HG03039 (cell line): ENCODE measurements around the gene PNMA5.
"Not testable (repeated sequence)": the region's sequence is repeated elsewhere in the genome, so short reads cannot be mapped to it uniquely, and the experiment has no call there.

Experiments
- ATAC-seq: cut with Tn5 transposase; IDR thresholded peaks from one replicate; pipeline ENCODE4 v1.9.1; 2021; ENCODE audit warnings: mild to moderate bottlenecking, moderate library complexity; ENCODE audit not compliant: unreplicated experiment

Gene PNMA5

DNA sequence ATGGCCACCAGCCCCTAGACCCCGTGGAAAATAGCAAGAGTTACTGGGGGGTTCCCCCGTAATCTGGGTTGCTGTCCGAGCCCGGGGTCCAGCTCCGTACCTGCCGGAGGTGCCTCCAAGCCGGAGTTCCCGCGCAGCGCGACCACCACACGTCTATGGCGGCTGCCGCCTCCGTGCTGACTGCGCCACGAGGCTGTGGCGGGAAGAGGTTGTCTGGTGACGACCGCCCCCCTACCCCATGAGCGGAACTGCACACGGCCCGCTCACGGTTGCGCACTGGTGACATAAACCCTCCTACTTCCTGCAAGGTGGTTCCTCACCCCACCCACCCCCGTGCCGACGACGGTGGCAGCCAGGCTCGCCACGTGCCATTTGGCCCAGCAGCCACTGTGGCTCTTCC, at the start of gene PNMA5:
Gene PNMA5, minus strand, starts transcription at position 184 of the 400 bp plus-strand sequence. CDS start 2,518 bp downstream, outside the sequence.
- ATAC-seq, result no peak

DNA sequence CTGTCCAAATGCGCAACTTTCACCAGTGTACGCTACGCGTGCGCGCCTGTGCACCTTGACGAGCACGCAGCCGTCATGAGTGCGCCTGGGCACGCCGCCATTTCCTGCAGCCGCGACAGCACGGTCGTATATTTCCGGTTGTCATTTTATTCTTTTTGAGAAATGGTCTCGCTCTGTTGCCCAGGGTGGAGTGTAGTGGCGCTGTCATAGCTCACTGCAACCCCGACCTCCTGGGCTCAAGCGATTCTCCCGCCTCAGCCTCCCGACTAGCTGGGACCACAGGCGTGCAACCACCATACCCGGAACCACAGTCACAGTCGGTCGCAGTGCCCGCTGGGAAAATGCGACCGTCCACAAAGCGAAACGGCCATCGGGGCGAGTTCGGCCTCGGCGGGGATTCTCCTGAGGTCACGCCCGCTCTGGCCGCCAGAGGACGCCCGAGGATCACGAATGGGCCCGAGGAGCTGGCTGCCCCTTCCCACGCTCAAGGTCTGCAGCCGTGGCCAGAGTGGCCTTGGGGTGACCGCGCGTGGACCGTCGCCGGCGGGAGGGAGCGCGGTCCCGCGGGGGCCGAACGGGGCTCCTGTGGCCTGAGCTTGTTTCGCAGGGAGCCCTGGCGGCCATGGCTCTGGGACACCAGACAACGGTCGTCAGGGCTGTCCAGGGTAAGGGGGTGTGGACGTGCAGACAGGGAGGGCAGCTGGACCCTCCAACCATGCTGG, 38.6 kb upstream of the PNMA5 start:
- ATAC-seq, result peak; percentile 56

DNA sequence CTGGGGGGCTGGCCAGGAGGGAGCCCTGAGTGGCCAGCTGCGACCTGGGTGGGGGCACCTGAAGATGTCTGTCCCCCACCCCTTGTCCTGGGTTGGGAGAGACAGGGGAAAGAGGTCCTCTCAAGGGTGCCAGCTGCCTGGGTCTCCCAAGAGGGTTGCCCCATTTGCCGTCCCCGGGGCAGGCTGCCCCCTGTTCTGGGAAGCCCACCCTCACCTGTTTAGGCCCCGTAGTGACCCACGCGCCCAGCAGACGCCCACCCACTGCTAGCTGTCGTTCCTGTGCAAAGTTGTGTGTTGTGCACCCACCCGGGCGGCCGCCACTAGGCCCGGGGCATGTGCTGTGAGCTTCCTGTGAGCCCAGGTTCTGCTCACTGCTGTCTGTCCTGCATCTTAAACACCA, 36.9 kb upstream of the PNMA5 start:
- ATAC-seq, result no peak

DNA sequence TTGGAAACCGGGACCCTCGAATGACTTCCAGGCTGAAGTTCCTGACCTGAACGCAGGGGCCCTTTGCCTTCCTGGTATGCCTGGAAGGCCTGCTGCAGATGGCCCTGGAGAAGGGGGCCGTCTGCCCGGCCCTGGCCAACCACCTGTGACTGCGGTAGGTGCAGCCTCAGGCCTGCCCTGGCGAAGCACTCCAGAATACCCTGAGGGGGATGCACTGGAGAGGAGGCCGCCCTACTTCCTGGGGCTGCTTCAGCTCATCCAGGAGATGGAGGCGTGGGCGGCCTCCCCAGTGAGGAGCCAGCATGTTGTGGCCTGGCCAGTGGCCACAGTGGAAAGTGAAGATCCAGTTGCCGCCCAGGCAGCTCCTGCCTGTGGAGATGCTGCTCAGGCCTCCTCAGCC, 36.0 kb upstream of the PNMA5 start:
- no peak for ATAC-seq

DNA sequence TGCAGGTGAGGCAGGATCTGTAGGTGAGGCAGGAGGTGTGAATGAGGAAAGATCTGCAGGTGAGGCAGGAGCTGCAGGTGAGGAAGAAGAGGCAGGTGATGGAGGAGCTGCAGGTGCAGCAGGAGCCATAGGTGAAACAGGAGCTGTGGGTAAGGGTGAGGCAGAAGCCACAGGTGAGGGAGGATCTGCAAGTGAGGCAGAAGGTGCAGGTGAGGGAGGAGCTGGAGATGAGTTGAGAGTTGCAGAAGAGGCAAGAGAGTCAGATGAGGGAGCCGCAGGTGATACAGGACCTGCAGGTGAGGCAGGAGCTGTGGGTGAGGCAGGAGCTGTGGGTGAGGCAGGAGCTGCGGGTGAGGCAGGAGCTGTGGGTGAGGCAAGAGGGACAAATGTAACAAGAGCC, 35.2 kb upstream of the PNMA5 start:
- no peak for ATAC-seq

DNA sequence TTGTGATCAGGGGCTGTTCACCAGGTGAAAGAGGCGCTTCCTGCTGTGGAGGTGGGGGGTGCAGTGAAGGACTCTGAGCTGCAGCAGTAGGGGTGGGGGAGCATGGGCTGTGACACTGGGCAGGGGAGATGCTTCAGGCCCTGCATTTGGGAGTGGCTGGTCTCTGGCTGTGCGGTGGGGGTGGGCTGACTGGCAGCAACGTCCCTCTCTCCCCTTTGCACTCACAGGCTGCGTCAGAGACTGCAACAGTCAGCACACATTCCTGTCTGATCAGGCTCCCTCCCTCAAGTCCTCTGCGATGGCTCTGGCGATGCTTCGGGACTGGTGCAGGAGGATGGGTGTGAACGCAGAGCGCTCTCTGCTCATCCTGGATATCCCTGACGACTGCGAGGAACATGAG, 34.6 kb upstream of the PNMA5 start:
- not testable (repeated sequence) for ATAC-seq

DNA sequence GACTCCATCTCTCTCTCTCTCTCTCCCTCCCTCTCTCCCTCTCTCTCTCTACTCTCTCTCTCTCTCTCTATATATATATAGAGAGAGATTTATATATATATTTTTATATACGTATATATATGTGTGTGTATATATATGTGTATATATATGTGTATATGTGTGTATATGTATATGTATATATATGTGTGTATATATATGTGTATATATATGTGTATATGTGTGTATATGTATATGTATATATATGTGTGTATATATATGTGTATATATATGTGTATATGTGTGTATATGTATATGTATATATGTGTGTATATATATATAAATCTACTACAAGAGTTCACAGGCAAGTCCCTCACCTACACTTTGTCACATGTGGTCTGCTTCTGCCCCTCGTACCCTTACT, 32.6 kb upstream of the PNMA5 start:
- not testable (repeated sequence) for ATAC-seq

DNA sequence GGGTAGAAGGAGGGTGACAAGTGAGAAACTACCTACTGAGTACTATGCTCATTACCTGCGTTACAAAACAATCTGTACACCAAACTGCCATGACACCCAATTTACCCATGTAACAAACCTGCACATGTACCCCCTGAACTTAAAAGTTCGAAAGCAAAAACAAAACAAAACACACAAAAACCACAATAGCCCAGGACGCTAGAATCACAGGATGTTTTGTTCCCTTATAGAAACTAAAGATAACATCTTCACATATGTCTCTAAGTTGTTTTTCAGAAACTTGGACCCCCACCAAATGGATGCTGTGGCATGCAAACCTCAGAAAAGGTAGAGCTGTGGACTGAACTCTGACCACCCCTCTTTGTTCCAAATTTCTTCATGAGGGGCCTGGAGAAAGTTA, 25.2 kb upstream of the PNMA5 start:
- no peak for ATAC-seq

DNA sequence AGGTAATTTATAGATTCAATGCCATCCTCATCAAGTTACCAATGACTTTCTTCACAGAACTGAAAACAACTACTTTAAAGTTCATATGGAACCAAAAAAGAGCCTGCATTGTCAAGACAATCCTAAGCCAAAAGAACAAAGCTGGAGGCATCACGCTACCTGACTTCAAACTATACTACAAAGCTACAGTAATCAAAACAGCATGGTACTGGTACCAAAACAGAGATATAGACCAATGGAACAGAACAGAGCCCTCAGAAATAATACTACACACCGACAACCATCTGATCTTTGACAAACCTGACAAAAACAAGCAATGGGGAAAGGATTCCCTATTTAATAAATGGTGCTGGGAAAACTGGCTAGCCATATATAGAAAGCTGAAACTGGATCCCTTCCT, 23.3 kb upstream of the PNMA5 start:
- not testable (repeated sequence) for ATAC-seq

DNA sequence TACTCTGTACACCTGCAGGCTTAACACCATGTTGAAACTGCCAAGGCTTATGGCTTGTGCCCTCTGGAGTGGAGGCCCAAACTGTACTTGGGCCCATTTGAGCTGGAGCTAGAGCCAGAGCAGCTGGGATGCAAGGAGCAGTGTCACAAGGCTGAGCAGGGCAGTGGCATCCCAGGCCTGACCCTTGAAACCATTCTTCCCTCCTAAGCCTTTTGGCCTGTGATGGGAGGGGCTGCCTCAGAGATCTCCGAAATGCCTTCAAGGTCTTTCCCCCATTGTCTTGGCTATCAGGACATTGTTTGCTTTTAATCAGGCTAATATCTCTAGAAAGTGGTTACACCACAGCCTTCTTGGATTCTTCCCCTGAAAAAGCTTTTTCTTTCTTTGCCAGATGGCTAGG, 10.9 kb upstream of the PNMA5 start:
- ATAC-seq, result no peak

DNA sequence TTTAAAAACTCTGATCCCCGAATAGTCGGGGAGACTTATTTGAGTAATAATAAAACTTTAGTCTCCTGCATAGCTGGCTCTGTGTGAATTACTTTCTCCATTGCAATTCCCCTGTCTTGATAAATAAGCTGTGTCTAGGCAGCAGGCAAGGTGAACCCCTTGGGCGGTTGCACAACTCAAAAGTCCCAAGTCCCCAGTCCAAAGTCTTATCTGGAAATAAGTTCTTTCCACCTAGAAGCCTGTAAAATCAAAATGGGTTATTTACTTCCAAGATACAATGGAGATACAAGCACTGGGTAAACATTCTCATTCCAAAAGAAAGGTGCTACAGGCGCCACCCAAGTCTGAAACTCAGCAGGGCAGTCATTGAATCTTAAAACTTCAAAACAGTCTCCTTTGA, 10.1 kb upstream of the PNMA5 start:
- ATAC-seq, result no peak

DNA sequence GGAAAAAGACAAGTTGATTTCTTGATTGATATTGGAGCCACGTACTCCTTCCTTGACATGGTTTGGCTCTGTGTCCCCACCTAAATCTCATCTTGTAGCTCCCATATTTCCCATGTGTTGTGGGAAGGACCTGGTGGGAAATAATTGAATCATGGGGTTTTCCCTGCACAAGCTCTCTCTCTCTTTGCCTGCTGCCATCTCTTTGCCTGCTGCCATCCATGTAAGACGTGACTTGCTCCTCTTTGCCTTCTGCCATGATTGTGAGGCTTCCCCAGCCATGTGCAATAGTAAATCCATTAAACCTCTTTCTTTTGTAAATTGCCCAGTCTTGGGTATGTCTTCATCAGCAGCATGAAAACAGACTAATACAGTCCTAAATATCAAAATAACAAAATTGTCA, 8.3 kb upstream of the PNMA5 start:
- ATAC-seq, result not testable (repeated sequence)

DNA sequence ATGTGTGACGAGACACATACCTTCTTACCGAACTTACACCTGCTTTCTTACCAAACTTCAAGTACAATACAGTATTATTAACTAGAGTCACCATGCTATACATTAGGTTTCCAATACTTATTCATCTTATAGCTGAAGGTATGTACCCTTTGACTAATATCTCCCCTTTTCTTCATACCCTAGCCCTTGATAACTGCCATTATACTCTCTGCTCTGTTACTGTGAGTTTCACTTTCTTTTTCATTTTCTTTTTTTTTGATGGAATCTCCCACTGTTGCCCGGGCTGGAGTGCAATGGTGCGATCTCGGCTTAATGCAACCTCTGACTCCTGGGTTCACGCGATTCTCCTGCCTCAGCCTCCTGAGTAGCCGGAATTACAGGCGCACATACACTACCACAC, 3.4 kb upstream of the PNMA5 start:
- no peak for ATAC-seq

DNA sequence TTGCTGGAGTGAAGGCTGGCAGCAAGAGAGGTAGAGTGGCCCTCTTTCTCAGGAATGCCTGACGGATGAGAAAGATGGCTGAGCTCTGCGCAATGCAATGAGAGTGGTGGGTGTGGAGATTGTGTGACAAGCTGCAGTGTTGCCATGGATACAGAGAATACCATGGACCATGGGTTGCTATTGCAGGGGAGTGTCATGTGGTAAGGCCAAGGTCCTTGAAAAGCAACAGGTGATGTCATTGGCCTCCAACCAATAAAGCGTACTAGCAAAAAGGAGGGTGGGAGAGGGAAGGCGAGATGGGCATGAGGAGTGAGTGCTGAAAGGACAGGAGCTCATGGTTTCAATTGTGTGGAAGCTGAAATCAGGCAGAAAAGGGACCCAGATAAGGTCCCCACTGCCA, 1.8 kb downstream of the PNMA5 start:
- no peak for ATAC-seq

DNA sequence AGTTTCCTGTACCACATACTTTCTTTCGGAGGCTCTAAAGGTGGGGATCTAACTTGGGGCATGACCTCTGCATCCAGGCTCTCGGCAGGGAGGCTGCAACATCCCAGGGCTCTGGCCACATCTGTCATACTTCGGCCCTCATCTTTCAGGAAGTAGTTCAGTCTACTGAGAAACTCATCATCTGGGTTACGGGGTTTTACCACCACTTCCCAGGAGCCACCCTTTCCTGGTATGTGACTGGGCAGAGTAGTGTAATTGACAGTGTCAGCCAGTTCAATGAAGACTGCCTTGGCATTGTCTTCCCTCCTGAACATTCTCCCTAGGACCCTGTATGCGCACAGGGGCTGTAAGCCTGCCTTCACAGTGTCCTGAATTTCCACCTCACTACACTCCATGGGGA, 2.8 kb downstream of the PNMA5 start:
- ATAC-seq, result no peak

DNA sequence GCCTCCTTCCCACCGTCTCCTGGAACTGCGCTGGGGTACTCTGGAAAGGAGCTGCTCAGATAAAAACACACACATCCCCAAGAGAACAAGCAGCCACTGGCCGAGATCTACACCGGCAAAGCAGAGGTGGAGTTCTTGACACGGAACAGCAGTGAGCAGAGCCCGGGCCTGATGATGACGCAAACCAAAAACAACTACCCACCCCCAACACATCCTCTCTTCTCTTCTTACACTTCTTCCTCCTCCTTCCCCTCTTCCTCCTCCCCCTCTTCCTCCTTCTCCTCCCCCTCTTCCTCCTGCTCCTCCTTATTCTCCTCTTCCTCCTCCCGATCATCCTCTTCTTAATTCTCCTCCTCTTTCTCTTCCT, 4.6 kb downstream of the PNMA5 start:
- ATAC-seq, result no peak

DNA sequence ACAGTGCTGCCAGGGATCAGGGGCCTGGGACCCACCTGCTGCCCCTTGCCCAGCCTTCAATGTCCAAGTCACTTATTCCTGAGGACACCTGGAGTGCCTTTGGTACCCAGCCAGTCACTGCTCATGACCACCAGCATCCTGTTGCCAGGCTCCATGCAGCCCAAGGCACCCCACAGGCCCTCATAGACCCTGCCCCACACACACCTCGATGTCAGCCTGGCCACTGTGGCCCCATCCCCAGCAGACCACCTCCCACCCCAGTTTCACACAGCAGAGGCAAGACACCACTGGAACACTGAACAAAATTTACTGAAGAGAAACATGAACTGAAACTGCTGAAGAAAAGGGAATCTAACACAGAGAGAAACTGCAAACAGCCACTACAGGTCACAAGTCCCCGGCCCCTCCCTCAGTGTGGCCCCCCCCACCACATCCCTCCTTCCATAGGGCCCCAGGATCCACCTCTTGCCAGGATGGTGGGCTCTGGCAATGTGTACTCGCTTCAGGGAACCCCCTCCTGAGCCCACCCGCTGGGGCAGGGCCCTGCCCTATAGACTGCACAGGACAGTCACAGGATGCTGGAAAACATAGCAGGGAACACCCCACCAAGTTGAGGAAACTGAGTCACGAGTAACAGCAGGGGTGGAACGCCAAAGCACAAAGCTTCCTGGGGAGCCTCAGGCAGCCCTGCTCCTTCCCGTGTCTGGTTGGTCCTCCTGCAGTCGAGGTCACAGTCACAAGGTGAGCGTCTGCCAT, 5.2 kb downstream of the PNMA5 start:
- ATAC-seq, result no peak

DNA sequence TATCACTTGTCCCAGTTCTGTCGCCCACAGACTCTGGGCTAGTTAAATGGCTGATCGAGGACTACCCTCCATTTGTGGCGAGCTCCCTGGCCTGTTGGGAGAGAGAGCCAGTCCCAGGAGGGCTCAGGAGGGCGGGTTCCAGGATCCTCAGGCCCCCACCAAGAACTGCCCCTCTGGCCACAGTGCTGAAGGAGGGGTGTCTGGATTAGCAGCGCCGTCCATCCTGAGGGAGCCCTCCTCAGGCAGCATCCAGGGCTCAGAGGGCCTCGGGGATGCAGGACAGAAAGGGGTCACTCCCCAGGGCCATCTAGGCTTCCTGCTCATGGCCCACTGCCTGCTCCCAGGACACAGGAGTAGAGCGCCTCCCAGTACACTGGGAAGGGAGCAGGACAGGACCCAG, 6.1 kb downstream of the PNMA5 start:
- ATAC-seq, result no peak

DNA sequence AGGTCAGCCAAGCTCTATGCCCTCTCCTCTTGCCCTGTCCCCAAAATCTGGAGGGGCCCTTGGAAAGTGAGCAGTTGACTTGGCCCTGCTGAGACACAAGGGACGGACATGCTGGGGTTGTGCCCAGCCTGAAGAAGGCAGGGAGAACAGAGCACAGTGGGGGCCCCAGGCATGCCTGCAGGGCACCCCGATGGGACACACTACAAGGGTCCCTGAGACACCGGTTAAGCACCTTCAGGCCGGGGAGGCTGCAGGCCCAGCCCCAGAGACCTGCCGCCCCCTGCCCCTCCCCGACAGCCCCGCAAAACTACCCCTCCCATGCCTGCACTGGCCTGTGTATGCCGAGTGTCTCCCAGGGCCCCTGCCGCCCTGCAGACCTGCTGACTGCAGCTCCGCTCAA, 6.8 kb downstream of the PNMA5 start:
- ATAC-seq, result not testable (repeated sequence)

DNA sequence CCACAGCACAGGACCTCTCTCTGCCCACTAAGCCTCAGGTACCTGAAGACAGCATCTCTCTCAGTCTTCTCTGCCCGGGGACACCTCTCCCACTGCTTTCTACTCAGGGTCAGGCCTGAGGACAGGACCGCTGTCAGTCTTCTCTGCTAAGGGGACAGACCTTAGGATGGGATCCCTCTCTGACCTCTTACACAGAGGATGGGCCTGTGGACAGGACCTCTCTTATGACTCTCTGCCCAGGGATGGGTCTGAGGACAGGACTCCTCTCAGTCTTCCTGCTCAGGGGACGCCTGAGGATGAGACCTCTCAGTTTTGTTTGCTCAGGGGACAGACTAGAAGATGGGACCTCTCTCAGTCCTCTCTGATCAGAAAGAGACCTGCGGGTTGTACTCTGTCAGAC, 8.5 kb downstream of the PNMA5 start:
- ATAC-seq, result not testable (repeated sequence)

DNA sequence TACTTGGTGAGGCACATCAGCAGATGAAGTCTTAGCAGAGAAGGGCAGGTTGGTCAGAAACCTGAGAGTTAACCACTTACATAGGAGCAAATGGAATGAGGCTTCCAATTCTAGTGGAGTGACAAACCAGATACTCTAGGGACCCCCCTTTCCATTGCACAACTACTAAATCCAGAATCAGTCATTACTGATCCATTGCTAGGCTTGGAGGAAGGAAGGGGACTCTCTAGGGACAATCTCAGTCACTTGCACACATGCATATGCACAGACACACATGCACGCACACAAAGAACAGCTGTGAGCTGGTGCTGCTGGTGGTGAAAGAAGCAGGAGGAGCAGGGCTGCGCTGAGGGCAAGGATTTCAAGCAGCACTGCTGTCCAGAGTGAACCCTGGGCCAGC, 25.7 kb downstream of the PNMA5 start:
- no peak for ATAC-seq

DNA sequence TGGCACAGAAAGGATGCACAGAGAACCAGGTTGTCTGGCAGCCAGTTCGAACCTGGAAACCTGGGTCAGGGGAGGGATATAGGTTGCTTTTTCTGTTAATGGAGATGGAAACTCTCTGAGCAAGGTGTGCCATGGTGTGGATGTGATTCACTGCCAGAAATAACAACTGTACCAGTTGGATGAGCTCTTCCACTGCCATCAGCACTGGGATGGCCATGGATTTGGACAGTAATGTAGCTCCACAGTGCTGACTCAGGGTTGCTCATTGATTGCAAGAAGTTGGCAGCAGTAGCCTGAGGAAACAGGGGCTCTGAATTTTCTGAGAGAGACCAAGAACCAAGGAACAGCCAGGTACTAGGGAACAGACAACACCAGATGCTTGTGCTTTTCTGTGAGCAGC, 33.8 kb downstream of the PNMA5 start:
- no peak for ATAC-seq

DNA sequence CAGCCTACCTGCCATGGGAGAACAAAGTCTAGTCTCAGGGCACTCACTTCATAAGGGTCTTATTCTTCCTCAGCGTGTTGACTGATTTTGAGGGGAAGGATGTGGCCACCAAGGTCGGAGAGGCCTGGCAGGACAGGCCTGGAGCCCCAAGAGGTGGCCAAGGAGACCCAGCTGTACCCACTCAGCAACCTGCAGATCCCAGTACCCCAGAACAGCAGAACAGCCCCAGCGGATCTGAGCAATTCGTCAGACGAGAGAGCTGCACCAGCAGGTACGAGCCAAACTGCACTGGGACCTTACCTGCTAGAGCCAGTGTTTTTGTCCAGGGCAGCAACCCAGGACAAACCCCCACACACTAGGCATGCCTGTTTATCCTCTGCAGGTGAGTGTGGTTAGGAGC, 34.3 kb downstream of the PNMA5 start:
- ATAC-seq, result no peak
